Smooth muscle cell (in vitro differentiated cells): Measurements from ENCODE around the gene ATP8A2. TPM values are rescaled to one million over a fixed set of nuclear protein-coding genes. Genes with fewer than 3 reads are reported as not detected.

Source experiments
- DNase-seq: peaks from one replicate; lab custom pipeline; 2025; ENCODE audit not compliant: unreplicated experiment; lab: John Stamatoyannopoulos, UW
- H2AFZ ChIP-seq: fragments of 200-600 bp; sonication (generic); 2 replicates; pipeline ENCODE4 v1.6.0; 2016; ENCODE audit warnings: antibody characterized with exemption, low read depth, mild to moderate bottlenecking
- H3F3A ChIP-seq: fragments of 200-600 bp; sonication (generic); 2 replicates; pipeline ENCODE4 v1.6.0; 2017; ENCODE audit warnings: antibody characterized with exemption, low read depth
- H3K27ac ChIP-seq: fragments of 200-600 bp; sonication (generic); 2 replicates; pipeline ENCODE4 v1.5.1; 2016; ENCODE audit warnings: low read depth, mild to moderate bottlenecking
- H3K27me3 ChIP-seq: fragments of 200-600 bp; sonication (generic); 2 replicates; pipeline ENCODE4 v1.6.1; 2016; ENCODE audit warnings: low read depth, mild to moderate bottlenecking
- H3K36me3 ChIP-seq: fragments of 200-600 bp; sonication (generic); 2 replicates; pipeline ENCODE4 v1.5.1; 2016; ENCODE audit warnings: low read depth
- H3K4me1 ChIP-seq: fragments of 200-600 bp; sonication (generic); 2 replicates; pipeline ENCODE4 v1.5.1; 2016; ENCODE audit warnings: low read depth
- H3K4me2 ChIP-seq: fragments of 200-600 bp; sonication (generic); 2 replicates; pipeline ENCODE4 v1.6.0; 2016; ENCODE audit warnings: mild to moderate bottlenecking
- H3K4me3 ChIP-seq: fragments of 200-600 bp; sonication (generic); 2 replicates; pipeline ENCODE4 v1.5.1; 2016; ENCODE audit warnings: mild to moderate bottlenecking
- H3K79me2 ChIP-seq: fragments of 200-600 bp; sonication (generic); 2 replicates; pipeline ENCODE4 v1.6.0; 2016; ENCODE audit warnings: low read depth, mild to moderate bottlenecking
- H3K9ac ChIP-seq: fragments of 200-600 bp; sonication (generic); 2 replicates; pipeline ENCODE4 v1.6.0; 2016; ENCODE audit warnings: low read depth
- H3K9me3 ChIP-seq: fragments of 200-600 bp; sonication (generic); replicated peaks from 2 replicates; pipeline ENCODE4 v1.5.1; 2016; ENCODE audit warnings: low read depth
- H4K20me1 ChIP-seq: fragments of 200-600 bp; sonication (generic); 2 replicates; pipeline ENCODE4 v1.6.0; 2016; ENCODE audit warnings: low read depth
- WGBS: methylation state at CpG from one replicate; pipeline ENCODE4 v1.1.7; 2016; ENCODE audit warnings: low lambda C conversion rate; 5-methylcytosine and 5-hydroxymethylcytosine counted together
- polyA plus RNA-seq: library from polyadenylated mRNA; unstranded; fragments of >200 nt; fragmentation: Nextera tagmentation; extraction: Ambion mirVana; gene quantifications from 2 replicates; pipeline ENCODE4 v1.2.1, GENCODE V29; 2016
- total RNA-seq: library from RNA; depleted of rRNA; stranded (reverse); fragments of >200 nt; gene quantifications from 2 replicates; pipeline ENCODE4 v1.2.3, GENCODE V29; 2014
- TF ChIP-seq, protein P1 (sequence below): fragments of 200-600 bp; sonication (generic); IDR thresholded peaks from 2 replicates; pipeline ENCODE4 v1.5.1; 2017; ENCODE audit warnings: borderline replicate concordance, mild to moderate bottlenecking, antibody characterized with exemption; ENCODE audit not compliant: insufficient read depth, poor library complexity, severe bottlenecking

Gene ATP8A2
- total and polyA plus RNA-seq, 2 experiments from 2014 or later = under 0.01 to 0.06 TPM

DNA sequence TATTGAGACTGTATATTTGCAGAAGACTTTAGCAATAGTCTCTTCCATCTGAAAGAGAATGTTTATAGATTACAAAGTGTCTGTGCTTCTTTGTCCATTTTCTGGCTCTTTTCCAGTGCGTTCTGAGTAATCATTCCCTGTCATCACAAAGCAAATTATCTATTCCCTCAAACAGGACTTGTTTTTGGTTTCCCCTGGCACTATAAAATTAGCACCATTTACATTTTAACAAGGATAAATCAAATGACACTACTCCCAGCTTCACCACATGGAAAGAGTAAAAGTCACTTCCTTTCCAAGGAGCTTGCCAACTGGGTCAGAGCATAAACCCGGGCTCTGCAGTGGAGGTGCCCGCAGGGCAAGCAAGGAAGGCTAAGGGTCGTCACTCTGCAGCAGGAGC is 591.9 kb downstream of the ATP8A2 start:
- H3K27me3 ChIP-seq = peaks cover 45% of the 10 kb centered on the region
- H3K36me3 ChIP-seq = no peaks in the 10 kb centered on the region
- no peak overlapping the region for H3K27ac ChIP-seq
- H3K79me2 ChIP-seq = no peaks in the 10 kb centered on the region
- H3K4me2 ChIP-seq = no peak overlapping the region
- no peak overlapping the region for H2AFZ ChIP-seq
- no peak overlapping the region for H3K4me3 ChIP-seq
- no peak for DNase-seq
- no peaks in the 10 kb centered on the region for H3K9me3 ChIP-seq
- no peaks in the 10 kb centered on the region for H3F3A ChIP-seq
- H3K4me1 ChIP-seq = peaks cover 10% of the 10 kb centered on the region
- TF ChIP-seq, protein P1, sequence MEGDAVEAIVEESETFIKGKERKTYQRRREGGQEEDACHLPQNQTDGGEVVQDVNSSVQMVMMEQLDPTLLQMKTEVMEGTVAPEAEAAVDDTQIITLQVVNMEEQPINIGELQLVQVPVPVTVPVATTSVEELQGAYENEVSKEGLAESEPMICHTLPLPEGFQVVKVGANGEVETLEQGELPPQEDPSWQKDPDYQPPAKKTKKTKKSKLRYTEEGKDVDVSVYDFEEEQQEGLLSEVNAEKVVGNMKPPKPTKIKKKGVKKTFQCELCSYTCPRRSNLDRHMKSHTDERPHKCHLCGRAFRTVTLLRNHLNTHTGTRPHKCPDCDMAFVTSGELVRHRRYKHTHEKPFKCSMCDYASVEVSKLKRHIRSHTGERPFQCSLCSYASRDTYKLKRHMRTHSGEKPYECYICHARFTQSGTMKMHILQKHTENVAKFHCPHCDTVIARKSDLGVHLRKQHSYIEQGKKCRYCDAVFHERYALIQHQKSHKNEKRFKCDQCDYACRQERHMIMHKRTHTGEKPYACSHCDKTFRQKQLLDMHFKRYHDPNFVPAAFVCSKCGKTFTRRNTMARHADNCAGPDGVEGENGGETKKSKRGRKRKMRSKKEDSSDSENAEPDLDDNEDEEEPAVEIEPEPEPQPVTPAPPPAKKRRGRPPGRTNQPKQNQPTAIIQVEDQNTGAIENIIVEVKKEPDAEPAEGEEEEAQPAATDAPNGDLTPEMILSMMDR = no peak
- H4K20me1 ChIP-seq = no peaks in the 10 kb centered on the region
- H3K9ac ChIP-seq = no peak overlapping the region
- 82% methylated on average over 4 of the region's 4 CpGs for WGBS

DNA sequence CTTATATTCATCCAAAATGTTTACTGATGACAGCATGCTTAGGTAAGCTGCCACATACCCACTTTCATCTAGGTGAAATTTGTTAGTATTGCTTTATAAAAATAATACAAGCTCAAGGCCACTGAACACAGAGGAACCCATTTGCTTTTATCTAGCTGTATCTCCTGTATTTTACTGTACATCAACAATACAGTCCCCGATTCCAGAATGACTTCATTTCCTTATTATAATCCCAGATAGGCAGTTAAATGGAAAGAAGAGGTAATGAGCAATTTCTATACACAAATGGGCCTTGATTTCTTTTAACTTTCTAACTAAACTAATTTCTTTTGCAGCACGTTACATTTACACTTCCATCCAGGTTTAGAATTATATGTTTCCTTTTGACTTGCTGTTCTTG is 593.8 kb downstream of the ATP8A2 start:
- TF ChIP-seq, protein P1 = no peak
- Histone ChIP-seq H2AFZ (no peak overlapping the region), H3K4me3 (no peak overlapping the region), H3F3A (no peaks in the 10 kb centered on the region), H3K9me3 (no peaks in the 10 kb centered on the region), H3K4me1 (peaks cover 17% of the 10 kb centered on the region), H3K4me2 (no peak overlapping the region), H4K20me1 (no peaks in the 10 kb centered on the region), H3K27me3 (peaks cover 33% of the 10 kb centered on the region), H3K27ac (no peak overlapping the region), H3K36me3 (no peaks in the 10 kb centered on the region), H3K79me2 (no peaks in the 10 kb centered on the region), H3K9ac (no peak overlapping the region)
- no peak for DNase-seq
- WGBS = 59% methylated on average over 2 of the region's 2 CpGs

DNA sequence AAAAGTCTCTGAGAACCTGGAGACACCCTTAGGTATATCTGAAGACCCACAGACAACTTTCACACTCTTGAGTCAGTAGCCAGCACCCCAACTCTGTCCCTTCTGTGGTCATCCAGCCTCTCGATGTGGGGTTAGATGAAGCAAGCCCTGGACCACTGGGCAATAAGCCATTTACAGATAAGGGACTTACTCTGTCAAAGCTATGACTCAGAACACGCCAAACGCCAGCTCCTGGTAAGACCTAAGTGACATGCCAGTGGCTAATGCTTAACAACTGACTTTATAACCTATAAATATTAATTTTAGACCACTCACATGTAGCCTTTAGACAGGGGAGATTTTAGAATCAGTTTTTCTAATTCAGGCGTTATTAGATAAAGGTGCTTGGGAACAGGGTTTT is 594.3 kb downstream of the ATP8A2 start:
- Histone ChIP-seq H3K4me3 (no peak overlapping the region), H3K36me3 (no peaks in the 10 kb centered on the region), H3K4me1 (peaks cover 21% of the 10 kb centered on the region), H4K20me1 (no peaks in the 10 kb centered on the region), H3K27me3 (peaks cover 30% of the 10 kb centered on the region), H3K9ac (no peak overlapping the region), H3K79me2 (no peaks in the 10 kb centered on the region), H3K27ac (no peak overlapping the region), H2AFZ (no peak overlapping the region), H3F3A (no peaks in the 10 kb centered on the region), H3K4me2 (no peak overlapping the region), H3K9me3 (no peaks in the 10 kb centered on the region)
- DNase-seq = no peak
- WGBS = 26% methylated on average over 4 of the region's 4 CpGs
- TF ChIP-seq, protein P1 = no peak

DNA sequence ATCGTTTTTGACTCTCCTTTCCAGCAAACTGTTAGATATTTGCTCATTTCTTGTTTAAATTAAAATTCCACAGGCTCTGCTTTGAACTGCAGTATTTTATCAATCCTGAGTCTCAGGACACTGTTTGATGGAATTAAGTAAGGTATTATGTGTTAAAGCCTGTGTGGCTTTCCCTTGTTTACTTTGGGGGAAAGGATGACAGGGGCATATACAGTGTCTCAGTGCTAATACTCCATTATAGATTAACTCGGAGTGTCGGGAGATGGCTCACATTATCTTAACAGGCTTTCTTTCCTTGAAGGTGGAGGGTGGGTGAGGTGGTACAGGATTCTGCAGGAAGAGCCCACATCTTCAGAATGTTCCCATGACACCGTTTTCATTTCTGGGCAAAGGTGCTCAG is 595.4 kb downstream of the ATP8A2 start:
- H3K4me1 ChIP-seq = peaks cover 29% of the 10 kb centered on the region
- no peaks in the 10 kb centered on the region for H4K20me1 ChIP-seq
- no peak overlapping the region for H3K4me2 ChIP-seq
- H3K79me2 ChIP-seq = no peaks in the 10 kb centered on the region
- H3K27me3 ChIP-seq = peaks cover 30% of the 10 kb centered on the region
- no peak overlapping the region for H3K27ac ChIP-seq
- H3K36me3 ChIP-seq = no peaks in the 10 kb centered on the region
- H3K9ac ChIP-seq = no peak overlapping the region
- 39% methylated on average over 4 of the region's 4 CpGs for WGBS
- TF ChIP-seq, protein P1 = no peak
- H3K9me3 ChIP-seq = no peaks in the 10 kb centered on the region
- no peak overlapping the region for H2AFZ ChIP-seq
- no peak overlapping the region for H3K4me3 ChIP-seq
- no peak for DNase-seq
- H3F3A ChIP-seq = no peaks in the 10 kb centered on the region
